ENCODE data around the gene KCTD10. TPM values are rescaled to one million over a fixed set of nuclear protein-coding genes. Genes with fewer than 3 reads are reported as not detected.

The KCTD10 gene
- total and polyA plus RNA-seq, 10 of the 15 experiments (the other 5 are each of a cell fraction or from before 2014, with no cell fraction given) = 5.6 to 52.0 (median 34.2) TPM

GRCh38 chr12:109458771-109459208 is 18.3 kb downstream of the KCTD10 start:
- WGBS (ENCODE audit: insufficient coverage, insufficient replicate concordance, low lambda C conversion rate, missing lambda C conversion rate) = 92% methylated on average over 6 of the region's 6 CpGs
- CTCF ChIA-PET = no interaction called here
- DNase-seq (ENCODE audit: low read depth, low spot score) (no peak), ATAC-seq (no peak), FAIRE-seq (no peak)
- no peaks in the 10 kb centered on the region; the same call in none of the 2 replicates for H3K79me2 ChIP-seq (ENCODE audit: control insufficient read depth, insufficient read depth, low read length)
- TSS peak; percentile 25 for BruUV-seq (replicated peaks)
- no peak overlapping the region for H3K27ac ChIP-seq (ENCODE audit: control insufficient read depth, insufficient read depth)
- in situ Hi-C loops (cut with MboI) (no loop called here), intact Hi-C loops (cut with micrococcal nuclease; ENCODE audit: unreplicated experiment) (no loop called here)
- H3K27me3 ChIP-seq (replicated peaks in 1 of 2; ENCODE audit: control insufficient read depth in 2 of 2, insufficient read depth in 2 of 2, low read length in 1 of 2) = no peaks in the 10 kb centered on the region
- no peak overlapping the region for H3K9ac ChIP-seq (ENCODE audit: control insufficient read depth, insufficient read depth, low read length)
- SMC1A ChIA-PET (ENCODE audit: uncharacterized antibody, unreplicated experiment) = no interaction called here
- POLR2A ChIA-PET = no interaction called here
- no peak overlapping the region for H3K4me3 ChIP-seq
- TF ChIP-seq SP1 (IDR thresholded peaks at IDR 0.05; ENCODE audit: low read depth, low read length) (no peak), PBX3 (IDR thresholded peaks at IDR 0.05; ENCODE audit: insufficient replicate concordance, low read depth, low read length) (no peak), ZNF217 (IDR thresholded peaks at IDR 0.05) (no peak), IKZF2 (IDR thresholded peaks at IDR 0.05) (no peak), HDGF (IDR thresholded peaks at IDR 0.05) (no peak), CHD4 (IDR thresholded peaks at IDR 0.05) (no peak), ZNF207 (IDR thresholded peaks at IDR 0.05; ENCODE audit: borderline replicate concordance) (no peak), IKZF1 (conservative IDR thresholded peaks at IDR 0.05) (no peak), EGR1 (IDR thresholded peaks at IDR 0.05; ENCODE audit: borderline replicate concordance in 1 of 2, low read depth in 2 of 2, low read length in 2 of 2) (no peak), USF2 (IDR thresholded peaks at IDR 0.05; ENCODE audit: borderline replicate concordance, low read depth, low read length) (no peak), FOXM1 (IDR thresholded peaks at IDR 0.05; ENCODE audit: low read depth, low read length) (no peak), MTA3 (IDR thresholded peaks at IDR 0.05; ENCODE audit: borderline replicate concordance, low read length) (no peak), NFYB (IDR thresholded peaks at IDR 0.05; ENCODE audit: insufficient read depth, low read depth, low read length) (no peak), CBX5 (IDR thresholded peaks at IDR 0.05; ENCODE audit: low read depth) (no peak), EZH2 (IDR thresholded peaks at IDR 0.05; ENCODE audit: borderline replicate concordance, control insufficient read depth, low read depth, low read length) (no peak)
- H3K36me3 ChIP-seq (ENCODE audit: control insufficient read depth in 2 of 2, insufficient read depth in 2 of 2, low read length in 1 of 2) = peaks cover 7 to 17% of the 10 kb centered on the region in 2 experiments
- H3K9me3 ChIP-seq (replicated peaks; ENCODE audit: control insufficient read depth, insufficient read depth, low read length) = no peaks in the 10 kb centered on the region
- no peak overlapping the region for H2AFZ ChIP-seq (ENCODE audit: control insufficient read depth, low read depth, low read length)
- H3K4me2 ChIP-seq (ENCODE audit: control insufficient read depth, insufficient read depth) = no peak overlapping the region
- RAD21 ChIA-PET (ENCODE audit: unreplicated experiment) = no interaction called here
- peaks cover 3% of the 10 kb centered on the region; the same call in 1 of the 2 replicates for H3K4me1 ChIP-seq (ENCODE audit: control insufficient read depth, insufficient read depth, low read length)
- no peaks in the 10 kb centered on the region for H4K20me1 ChIP-seq (ENCODE audit: control insufficient read depth, insufficient read depth)
